Breast epithelium (tissue), 4 donors: ENCODE results near the gene TUBD1. TPM values are rescaled to one million over a fixed set of nuclear protein-coding genes. Genes with fewer than 3 reads are reported as not detected.

Experiments
- DNase-seq, 2 donors: peaks; one replicate each; pipeline ENCODE4 v3.0.0-alpha.2; 2019; ENCODE audit warnings: low spot score in 2 of 2
- H3K27ac ChIP-seq, 2 donors: fragments of 200-600 bp; sonication (generic) in 1 of 2; one replicate each; pipeline ENCODE4 v1.5.1; 2016 to 2019; ENCODE audit warnings: mild to moderate bottlenecking in 1 of 2
- H3K27me3 ChIP-seq, 2 donors: fragments of 200-600 bp; sonication (generic) in 1 of 2; one replicate each; pipeline versions ENCODE4 v1.5.1 to v1.6.0; 2017 to 2019; ENCODE audit warnings: control low read depth in 1 of 2, mild to moderate bottlenecking in 1 of 2
- H3K36me3 ChIP-seq: fragments of 200-600 bp; one replicate; pipeline ENCODE4 v1.5.1; 2019
- H3K4me1 ChIP-seq, 2 donors: fragments of 200-600 bp; sonication (generic); one replicate each; pipeline ENCODE4 v1.5.1; 2016 to 2019; ENCODE audit warnings: control low read depth in 1 of 2
- H3K4me3 ChIP-seq, 3 donors: fragments of 200-600 bp; sonication (generic); 1 replicate in 2 of 3; 2 replicates in 1 of 3; pipeline ENCODE4 v1.5.1; 2016 to 2019; ENCODE audit warnings: mild to moderate bottlenecking in 3 of 3, moderate library complexity in 2 of 3
- H3K9me3 ChIP-seq, 2 donors: fragments of 200-600 bp; sonication (generic) in 1 of 2; one replicate each; pipeline ENCODE4 v1.5.1; 2016 to 2019; ENCODE audit warnings: control low read depth in 1 of 2
- CTCF ChIP-seq, 3 donors: fragments of 450-650 bp; IDR thresholded peaks; one replicate each; pipeline ENCODE4 v1.5.1; 2016 to 2017; ENCODE audit warnings: antibody characterized with exemption in 3 of 3, mild to moderate bottlenecking in 3 of 3, moderate library complexity in 3 of 3
- POLR2A ChIP-seq: fragments of 450-650 bp; IDR thresholded peaks from one replicate; pipeline ENCODE4 v1.6.1; 2016; ENCODE audit warnings: antibody characterized with exemption, mild to moderate bottlenecking, moderate library complexity
- POLR2AphosphoS5 ChIP-seq, 3 donors: sonication (generic); formaldehyde crosslinking; IDR thresholded peaks; one replicate each; pipeline ENCODE4 v1.6.1; 2017; ENCODE audit warnings: antibody characterized with exemption in 3 of 3
- intact Hi-C: fragments of 100-400 bp; cut with DNase I; formaldehyde crosslinking; loops from one replicate; pipeline ENCODE4 v1.15.1; 2023; ENCODE audit warnings: low total_unique reads
- total RNA-seq, 3 donors: library from RNA; depleted of rRNA; stranded (reverse); fragments of >200 nt; gene quantifications; one replicate each; pipeline ENCODE4 v1.1.0, GENCODE V29; 2016

Gene TUBD1
- total RNA-seq, 3 donors from 2014 or later: 6.6 to 25.0 (median 19.7) TPM

- Histone ChIP-seq H3K4me3 (no peak overlapping the region), H3K27ac (no peak overlapping the region), H3K27me3 (no peaks in the 10 kb centered on the region), H3K4me1 (peaks cover 0 to 6% of the 10 kb centered on the region in 2 donors), H3K36me3 (no peaks in the 10 kb centered on the region), H3K9me3 (no peaks in the 10 kb centered on the region)
- DNase-seq: no peak
- intact Hi-C loops: no loop called here
- TF ChIP-seq POLR2A: no peak
- no peak for TF ChIP-seq CTCF (IDR thresholded peaks at IDR 0.05)
- TF ChIP-seq POLR2AphosphoS5 (IDR thresholded peaks at IDR 0.05): no peak
Observed at GRCh38 chr17:59888145-59888750, 4.5 kb downstream of the TUBD1 start.

GRCh38 chr17:59884861-59885260, 7.9 kb downstream of the TUBD1 start:
- no peak overlapping the region for H3K4me3 ChIP-seq
- no peak overlapping the region for H3K27ac ChIP-seq
- no peaks in the 10 kb centered on the region for H3K4me1 ChIP-seq
- H3K27me3 ChIP-seq: no peaks in the 10 kb centered on the region
- H3K9me3 ChIP-seq: no peaks in the 10 kb centered on the region
- no peaks in the 10 kb centered on the region for H3K36me3 ChIP-seq
- TF ChIP-seq POLR2A (no peak), POLR2AphosphoS5 (IDR thresholded peaks at IDR 0.05) (no peak), CTCF (IDR thresholded peaks at IDR 0.05) (no peak)
- DNase-seq: no peak
- intact Hi-C loops: no loop called here

- H3K27me3 ChIP-seq: no peaks in the 10 kb centered on the region
- no peak for DNase-seq
- no peak for TF ChIP-seq POLR2A
- TF ChIP-seq POLR2AphosphoS5 (IDR thresholded peaks at IDR 0.05): no peak
- TF ChIP-seq CTCF (IDR thresholded peaks at IDR 0.05): no peak
- no peaks in the 10 kb centered on the region for H3K4me1 ChIP-seq
- H3K9me3 ChIP-seq: no peaks in the 10 kb centered on the region
- no peaks in the 10 kb centered on the region for H3K36me3 ChIP-seq
- H3K27ac ChIP-seq: no peak overlapping the region
- H3K4me3 ChIP-seq: no peak overlapping the region
- intact Hi-C loops: no loop called here
Observed at GRCh38 chr17:59878624-59879023, 14.1 kb downstream of the TUBD1 start.

- no peaks in the 10 kb centered on the region for H3K4me1 ChIP-seq
- no peaks in the 10 kb centered on the region for H3K36me3 ChIP-seq
- DNase-seq: no peak
- H3K9me3 ChIP-seq: no peaks in the 10 kb centered on the region
- no peaks in the 10 kb centered on the region for H3K27me3 ChIP-seq
- no peak overlapping the region for H3K4me3 ChIP-seq
- no peak for TF ChIP-seq POLR2A
- no peak for TF ChIP-seq POLR2AphosphoS5 (IDR thresholded peaks at IDR 0.05)
- TF ChIP-seq CTCF (IDR thresholded peaks at IDR 0.05): no peak
- intact Hi-C loops: no loop called here
- H3K27ac ChIP-seq: no peak overlapping the region
Observed at GRCh38 chr17:59877965-59878364, 14.8 kb downstream of the TUBD1 start.

- H3K9me3 ChIP-seq: no peaks in the 10 kb centered on the region
- peak overlapping the region in 1 of 2 donors; percentile 21 for H3K27ac ChIP-seq
- intact Hi-C loops: no loop called here
- no peak overlapping the region for H3K4me3 ChIP-seq
- H3K36me3 ChIP-seq: no peaks in the 10 kb centered on the region
- H3K4me1 ChIP-seq: no peaks in the 10 kb centered on the region
- DNase-seq: no peak
- no peak for TF ChIP-seq POLR2AphosphoS5 (IDR thresholded peaks at IDR 0.05)
- no peak for TF ChIP-seq POLR2A
- TF ChIP-seq CTCF (IDR thresholded peaks at IDR 0.05): no peak
- no peaks in the 10 kb centered on the region for H3K27me3 ChIP-seq
Observed at GRCh38 chr17:59876107-59876506, 16.6 kb downstream of the TUBD1 start.
